Measurements from ENCODE around the gene FRRS1L.
A peak's percentile ranks its signal among the peaks of the same experiment; 100 is the strongest.

Gene FRRS1L

GRCh38 chr9:109098960-109099308 is 68.1 kb downstream of the FRRS1L start:
- peak in 1 of 2 donors; percentile 28 for DNase-seq (ENCODE audit: low read depth in 2 of 2)
- TF ChIP-seq CTCF (IDR thresholded peaks at IDR 0.05; ENCODE audit: low read depth, low read length): no peak
- no peak overlapping the region for H3K4me3 ChIP-seq (replicated peaks in 1 of 2; ENCODE audit: low read depth in 2 of 2, low read length in 2 of 2)

GRCh38 chr9:109098171-109098959 is 68.7 kb downstream of the FRRS1L start:
- peak; percentile 35 for TF ChIP-seq CTCF (IDR thresholded peaks at IDR 0.05; ENCODE audit: low read depth, low read length)
- DNase-seq (ENCODE audit: low read depth in 2 of 2): peak; percentile 83 to 94
- H3K4me3 ChIP-seq (replicated peaks in 1 of 2; ENCODE audit: low read depth in 2 of 2, low read length in 2 of 2): no peak overlapping the region

- DNase-seq (ENCODE audit: low read depth in 2 of 2): no peak
- no peak overlapping the region for H3K4me3 ChIP-seq (replicated peaks in 1 of 2; ENCODE audit: low read depth in 2 of 2, low read length in 2 of 2)
- no peak for TF ChIP-seq CTCF (IDR thresholded peaks at IDR 0.05; ENCODE audit: low read depth, low read length)
Measured at GRCh38 chr9:109097146-109097545, 69.9 kb downstream of the FRRS1L start.

GRCh38 chr9:109095321-109095720 is 71.7 kb downstream of the FRRS1L start:
- no peak overlapping the region for H3K4me3 ChIP-seq (replicated peaks in 1 of 2; ENCODE audit: low read depth in 2 of 2, low read length in 2 of 2)
- DNase-seq (ENCODE audit: low read depth in 2 of 2): no peak
- no peak for TF ChIP-seq CTCF (IDR thresholded peaks at IDR 0.05; ENCODE audit: low read depth, low read length)

GRCh38 chr9:109094268-109094667 is 72.8 kb downstream of the FRRS1L start:
- H3K4me3 ChIP-seq (replicated peaks in 1 of 2; ENCODE audit: low read depth in 2 of 2, low read length in 2 of 2): no peak overlapping the region
- no peak for TF ChIP-seq CTCF (IDR thresholded peaks at IDR 0.05; ENCODE audit: low read depth, low read length)
- no peak for DNase-seq (ENCODE audit: low read depth in 2 of 2)

GRCh38 chr9:109092587-109092986 is 74.5 kb downstream of the FRRS1L start:
- no peak for DNase-seq (ENCODE audit: low read depth in 2 of 2)
- no peak overlapping the region for H3K4me3 ChIP-seq (replicated peaks in 1 of 2; ENCODE audit: low read depth in 2 of 2, low read length in 2 of 2)
- TF ChIP-seq CTCF (IDR thresholded peaks at IDR 0.05; ENCODE audit: low read depth, low read length): no peak
